ENCODE measurements around the gene TKFC. TPM values are rescaled to one million over a fixed set of nuclear protein-coding genes. Genes with fewer than 3 reads are reported as not detected.

The TKFC gene
- total RNA-seq, 1 donor from 2014 or later = 17.8 TPM

- Histone ChIP-seq H3K27ac (replicated peaks) (peak overlapping the region; percentile 53), H3K36me3 (peaks cover 42% of the 10 kb centered on the region), H3K27me3 (ENCODE audit: low read depth) (no peaks in the 10 kb centered on the region), H3K9me3 (replicated peaks) (no peaks in the 10 kb centered on the region), H3K4me3 (no peak overlapping the region), H3K4me1 (peaks cover 47% of the 10 kb centered on the region)
- no peak for DNase-seq
- no peak for TF ChIP-seq CTCF (IDR thresholded peaks at IDR 0.05; ENCODE audit: borderline replicate concordance)
- intact Hi-C loops (cut with micrococcal nuclease) = no loop called here
Measured at GRCh38 chr11:61297746-61298145, 35.3 kb upstream of the TKFC start.

- Histone ChIP-seq H3K4me3 (no peak overlapping the region), H3K27ac (replicated peaks) (peak overlapping the region; percentile 53), H3K36me3 (peaks cover 52% of the 10 kb centered on the region), H3K9me3 (replicated peaks) (no peaks in the 10 kb centered on the region), H3K27me3 (ENCODE audit: low read depth) (no peaks in the 10 kb centered on the region), H3K4me1 (peaks cover 41% of the 10 kb centered on the region)
- intact Hi-C loops (cut with micrococcal nuclease) = no loop called here
- TF ChIP-seq CTCF (IDR thresholded peaks at IDR 0.05; ENCODE audit: borderline replicate concordance) = no peak
- DNase-seq = no peak
Measured at GRCh38 chr11:61298663-61299244, 34.3 kb upstream of the TKFC start.

DNA sequence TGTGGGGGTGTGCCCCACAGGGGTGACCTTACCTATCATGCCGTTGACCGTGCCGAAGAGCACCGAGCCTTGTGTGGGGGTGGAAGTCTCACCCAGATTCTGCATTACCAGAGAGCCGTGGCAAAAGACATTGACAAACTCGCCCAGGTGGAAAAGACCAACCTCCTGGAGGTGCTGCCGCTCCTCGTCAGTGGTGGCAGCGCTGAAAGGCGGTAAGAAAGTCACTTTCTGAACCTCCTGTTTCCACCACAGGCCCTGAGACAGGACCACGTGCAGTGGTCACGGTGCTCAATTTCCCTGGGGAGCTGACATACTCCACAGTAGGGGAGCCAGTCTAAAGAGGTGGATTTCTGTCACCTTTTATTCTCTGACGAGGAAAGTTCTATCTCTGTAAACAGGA, 30.5 kb upstream of the TKFC start:
- no peak for DNase-seq
- no peak overlapping the region for H3K4me3 ChIP-seq
- no peaks in the 10 kb centered on the region for H3K9me3 ChIP-seq (replicated peaks)
- no peaks in the 10 kb centered on the region for H3K27me3 ChIP-seq (ENCODE audit: low read depth)
- H3K27ac ChIP-seq (replicated peaks) = no peak overlapping the region
- H3K36me3 ChIP-seq = peaks cover 90% of the 10 kb centered on the region
- intact Hi-C loops (cut with micrococcal nuclease) = no loop called here
- TF ChIP-seq CTCF (IDR thresholded peaks at IDR 0.05; ENCODE audit: borderline replicate concordance) = no peak
- H3K4me1 ChIP-seq = peaks cover 14% of the 10 kb centered on the region

- no peaks in the 10 kb centered on the region for H3K27me3 ChIP-seq (ENCODE audit: low read depth)
- H3K4me1 ChIP-seq = peaks cover 2% of the 10 kb centered on the region
- no peak for DNase-seq
- intact Hi-C loops (cut with micrococcal nuclease) = no loop called here
- peaks cover 99% of the 10 kb centered on the region for H3K36me3 ChIP-seq
- no peak overlapping the region for H3K4me3 ChIP-seq
- H3K9me3 ChIP-seq (replicated peaks) = no peaks in the 10 kb centered on the region
- H3K27ac ChIP-seq (replicated peaks) = no peak overlapping the region
- no peak for TF ChIP-seq CTCF (IDR thresholded peaks at IDR 0.05; ENCODE audit: borderline replicate concordance)
Measured at GRCh38 chr11:61303725-61304124, 29.3 kb upstream of the TKFC start.

GRCh38 chr11:61305417-61305816, 27.6 kb upstream of the TKFC start:
- no peak overlapping the region for H3K4me3 ChIP-seq
- H3K27me3 ChIP-seq (ENCODE audit: low read depth) = no peaks in the 10 kb centered on the region
- no peak overlapping the region for H3K27ac ChIP-seq (replicated peaks)
- no peaks in the 10 kb centered on the region for H3K4me1 ChIP-seq
- TF ChIP-seq CTCF (IDR thresholded peaks at IDR 0.05; ENCODE audit: borderline replicate concordance) = no peak
- intact Hi-C loops (cut with micrococcal nuclease) = no loop called here
- H3K9me3 ChIP-seq (replicated peaks) = no peaks in the 10 kb centered on the region
- no peak for DNase-seq
- peaks cover 100% of the 10 kb centered on the region for H3K36me3 ChIP-seq

Data from left ventricle myocardium inferior (tissue), 1 donor.